Activated CD4-positive, alpha-beta memory T cell treated with anti-CD3 and anti-CD28 coated beads for 36 hours (primary cell): ENCODE results near the gene MINDY4. TPM values are rescaled to one million over a fixed set of nuclear protein-coding genes. Genes with fewer than 3 reads are reported as not detected.

Source experiments
- CTCF ChIA-PET: fragments of 350-600 bp; sonication (Branson Sonifier 250); formaldehyde crosslinking; loops from one replicate; lab custom pipeline; 2021; ENCODE audit warnings: antibody characterized with exemption, inconsistent platforms; lab: Charles Lee
- POLR2A ChIA-PET: fragments of 350-600 bp; sonication (Branson Sonifier 250); formaldehyde crosslinking; loops from one replicate; lab custom pipeline; 2021; ENCODE audit warnings: antibody characterized with exemption; lab: Charles Lee
- DNase-seq: peaks from one replicate; pipeline ENCODE4 v3.0.0-alpha.2; 2020
- H3K27ac Mint-ChIP-seq: one replicate; pipeline ENCODE4 v1.8.0; 2021; ENCODE audit warnings: mixed read lengths
- H3K27me3 Mint-ChIP-seq: one replicate; pipeline ENCODE4 v1.8.0; 2021; ENCODE audit warnings: mixed read lengths
- H3K36me3 Mint-ChIP-seq: one replicate; pipeline ENCODE4 v1.8.0; 2021; ENCODE audit warnings: mixed read lengths
- H3K4me1 Mint-ChIP-seq: one replicate; pipeline ENCODE4 v1.8.0; 2021; ENCODE audit warnings: low read depth, mixed read lengths
- H3K4me3 Mint-ChIP-seq: one replicate; pipeline ENCODE4 v1.8.0; 2021; ENCODE audit warnings: mild to moderate bottlenecking, mixed read lengths
- H3K9me3 Mint-ChIP-seq: one replicate; pipeline ENCODE4 v1.8.0; 2021; ENCODE audit warnings: mixed read lengths
- intact Hi-C: fragments of 100-400 bp; cut with micrococcal nuclease; formaldehyde crosslinking; loops from one replicate; pipeline ENCODE4 v1.15.1; 2023
- total RNA-seq, 2 experiments: library from RNA; stranded (reverse); gene quantifications; one replicate each; pipeline ENCODE4 v1.2.3, GENCODE V29; 2021

The MINDY4 gene
- total RNA-seq, 2 experiments from 2014 or later: 1.1 to 1.6 TPM

- Mint-ChIP-seq H3K4me1 (no peaks in the 10 kb centered on the region), H3K9me3 (no peaks in the 10 kb centered on the region), H3K36me3 (no peaks in the 10 kb centered on the region), H3K27me3 (peaks cover 1% of the 10 kb centered on the region), H3K27ac (no peak overlapping the region), H3K4me3 (no peak overlapping the region)
- intact Hi-C loops: no loop called here
- ChIA-PET CTCF (no interaction called here), POLR2A (no interaction called here)
- no peak for DNase-seq
Observed at GRCh38 chr7:30900053-30900452, 128.8 kb downstream of the MINDY4 start.

GRCh38 chr7:30900803-30901362 lies 129.7 kb downstream of the MINDY4 start:
- Mint-ChIP-seq H3K36me3 (no peaks in the 10 kb centered on the region), H3K9me3 (no peaks in the 10 kb centered on the region), H3K4me3 (no peak overlapping the region), H3K27ac (no peak overlapping the region), H3K27me3 (peaks cover 1% of the 10 kb centered on the region), H3K4me1 (no peaks in the 10 kb centered on the region)
- POLR2A ChIA-PET: no interaction called here
- intact Hi-C loops: no loop called here
- CTCF ChIA-PET: no interaction called here
- DNase-seq: no peak

- no peaks in the 10 kb centered on the region for H3K4me1 Mint-ChIP-seq
- ChIA-PET CTCF (no interaction called here), POLR2A (no interaction called here)
- intact Hi-C loops: no loop called here
- H3K27me3 Mint-ChIP-seq: peaks cover 1% of the 10 kb centered on the region
- H3K27ac Mint-ChIP-seq: no peak overlapping the region
- no peaks in the 10 kb centered on the region for H3K36me3 Mint-ChIP-seq
- no peaks in the 10 kb centered on the region for H3K9me3 Mint-ChIP-seq
- H3K4me3 Mint-ChIP-seq: no peak overlapping the region
- no peak for DNase-seq
Observed at GRCh38 chr7:30901856-30902255, 130.6 kb downstream of the MINDY4 start.

- no peaks in the 10 kb centered on the region for H3K4me1 Mint-ChIP-seq
- intact Hi-C loops: no loop called here
- H3K27ac Mint-ChIP-seq: no peak overlapping the region
- ChIA-PET CTCF (no interaction called here), POLR2A (no interaction called here)
- H3K27me3 Mint-ChIP-seq: peaks cover 1% of the 10 kb centered on the region
- no peak for DNase-seq
- no peak overlapping the region for H3K4me3 Mint-ChIP-seq
- H3K9me3 Mint-ChIP-seq: no peaks in the 10 kb centered on the region
- no peaks in the 10 kb centered on the region for H3K36me3 Mint-ChIP-seq
Observed at GRCh38 chr7:30902466-30902865, 131.2 kb downstream of the MINDY4 start.

- H3K27ac Mint-ChIP-seq: no peak overlapping the region
- H3K9me3 Mint-ChIP-seq: no peaks in the 10 kb centered on the region
- H3K4me3 Mint-ChIP-seq: no peak overlapping the region
- H3K36me3 Mint-ChIP-seq: no peaks in the 10 kb centered on the region
- no peak for DNase-seq
- ChIA-PET POLR2A (no interaction called here), CTCF (no interaction called here)
- intact Hi-C loops: no loop called here
- H3K4me1 Mint-ChIP-seq: no peaks in the 10 kb centered on the region
- H3K27me3 Mint-ChIP-seq: no peaks in the 10 kb centered on the region
Observed at GRCh38 chr7:30903146-30903545, 131.9 kb downstream of the MINDY4 start.

- POLR2A ChIA-PET: no interaction called here
- no peaks in the 10 kb centered on the region for H3K36me3 Mint-ChIP-seq
Observed at GRCh38 chr7:30904561-30904960, 133.3 kb downstream of the MINDY4 start.

GRCh38 chr7:30905078-30906012 lies 134.1 kb downstream of the MINDY4 start:
- Mint-ChIP-seq H3K27ac (no peak overlapping the region), H3K27me3 (no peaks in the 10 kb centered on the region), H3K36me3 (no peaks in the 10 kb centered on the region), H3K4me3 (no peak overlapping the region), H3K4me1 (no peaks in the 10 kb centered on the region), H3K9me3 (no peaks in the 10 kb centered on the region)
- POLR2A ChIA-PET: no interaction called here
- intact Hi-C loops: no loop called here
- CTCF ChIA-PET: interaction anchor here (0.7 kb wide), 1 partner anchor 229 kb away, joined by 3 read pairs; no protein-coding TSS in a partner anchor
- no peak for DNase-seq

More at GRCh38 chr7:30904561-30904960, 133.3 kb downstream of the MINDY4 start:
- Mint-ChIP-seq H3K9me3 (no peaks in the 10 kb centered on the region), H3K4me3 (no peak overlapping the region), H3K27me3 (no peaks in the 10 kb centered on the region), H3K27ac (no peak overlapping the region), H3K4me1 (no peaks in the 10 kb centered on the region)
- no peak for DNase-seq
- intact Hi-C loops: no loop called here
- CTCF ChIA-PET: no interaction called here

GRCh38 chr7:30906014-30906413 lies 134.8 kb downstream of the MINDY4 start:
- DNase-seq: no peak
- CTCF ChIA-PET: interaction anchor here (0.6 to 0.7 kb wide), 2 partner anchors 110 to 229 kb away, joined by 3 to 4 read pairs; no protein-coding TSS in a partner anchor
- H3K4me1 Mint-ChIP-seq: no peaks in the 10 kb centered on the region
- POLR2A ChIA-PET: no interaction called here
- H3K27me3 Mint-ChIP-seq: no peaks in the 10 kb centered on the region
- H3K27ac Mint-ChIP-seq: no peak overlapping the region
- intact Hi-C loops: no loop called here
- H3K36me3 Mint-ChIP-seq: no peaks in the 10 kb centered on the region
- H3K9me3 Mint-ChIP-seq: no peaks in the 10 kb centered on the region
- H3K4me3 Mint-ChIP-seq: no peak overlapping the region

GRCh38 chr7:30906515-30907240 lies 135.5 kb downstream of the MINDY4 start:
- CTCF ChIA-PET: interaction anchor here (0.6 to 0.7 kb wide), 2 partner anchors 111 to 228 kb away, joined by 3 to 4 read pairs; no protein-coding TSS in a partner anchor
- H3K27ac Mint-ChIP-seq: no peak overlapping the region

GRCh38 chr7:30907527-30908267 lies 136.5 kb downstream of the MINDY4 start:
- ChIA-PET POLR2A (no interaction called here), CTCF (no interaction called here)
- Mint-ChIP-seq H3K4me3 (no peak overlapping the region), H3K4me1 (no peaks in the 10 kb centered on the region), H3K9me3 (no peaks in the 10 kb centered on the region), H3K36me3 (no peaks in the 10 kb centered on the region), H3K27me3 (no peaks in the 10 kb centered on the region), H3K27ac (no peak overlapping the region)
- intact Hi-C loops: no loop called here
- DNase-seq: no peak

More at GRCh38 chr7:30906515-30907240, 135.5 kb downstream of the MINDY4 start:
- H3K36me3 Mint-ChIP-seq: no peaks in the 10 kb centered on the region
- no peaks in the 10 kb centered on the region for H3K4me1 Mint-ChIP-seq
- DNase-seq: no peak
- POLR2A ChIA-PET: no interaction called here
- intact Hi-C loops: no loop called here
- no peak overlapping the region for H3K4me3 Mint-ChIP-seq
- H3K9me3 Mint-ChIP-seq: no peaks in the 10 kb centered on the region
- no peaks in the 10 kb centered on the region for H3K27me3 Mint-ChIP-seq

- H3K9me3 Mint-ChIP-seq: no peaks in the 10 kb centered on the region
- H3K36me3 Mint-ChIP-seq: no peaks in the 10 kb centered on the region
- H3K27me3 Mint-ChIP-seq: no peaks in the 10 kb centered on the region
- H3K27ac Mint-ChIP-seq: no peak overlapping the region
- intact Hi-C loops: no loop called here
- ChIA-PET POLR2A (no interaction called here), CTCF (no interaction called here)
- DNase-seq: no peak
- no peak overlapping the region for H3K4me3 Mint-ChIP-seq
- H3K4me1 Mint-ChIP-seq: no peaks in the 10 kb centered on the region
Observed at GRCh38 chr7:30908681-30909080, 137.5 kb downstream of the MINDY4 start.
